ENCODE results near the gene NYAP2.

NYAP2 gene

GRCh38 chr2:225400546-225401400 lies 1.3 kb downstream of the NYAP2 start:
- TF ChIP-seq CTCF (IDR thresholded peaks at IDR 0.05; ENCODE audit: low read depth, low read length) = no peak
- peak overlapping the region; percentile 14 for H3K27ac ChIP-seq
- no peaks in the 10 kb centered on the region for H3K36me3 ChIP-seq
- peak overlapping the region; percentile 17 for H3K4me3 ChIP-seq (ENCODE audit: low read depth, low read length)
- no peaks in the 10 kb centered on the region for H3K27me3 ChIP-seq (ENCODE audit: insufficient read depth, low read depth, severe bottlenecking)
- H3K9me3 ChIP-seq (ENCODE audit: severe bottlenecking) = no peaks in the 10 kb centered on the region
- DNase-seq = no peak

GRCh38 chr2:225402210-225402776 lies 2.8 kb downstream of the NYAP2 start:
- no peak for DNase-seq
- Histone ChIP-seq H3K4me3 (ENCODE audit: low read depth, low read length) (no peak overlapping the region), H3K27ac (no peak overlapping the region), H3K36me3 (no peaks in the 10 kb centered on the region), H3K27me3 (ENCODE audit: insufficient read depth, low read depth, severe bottlenecking) (no peaks in the 10 kb centered on the region), H3K9me3 (ENCODE audit: severe bottlenecking) (no peaks in the 10 kb centered on the region)
- no peak for TF ChIP-seq CTCF (IDR thresholded peaks at IDR 0.05; ENCODE audit: low read depth, low read length)

- H3K4me3 ChIP-seq (ENCODE audit: low read depth, low read length) = no peak overlapping the region
These were observed 11.9 kb downstream of the NYAP2 start for GRCh38 chr2:225411452-225411851.

GRCh38 chr2:225413786-225414185 lies 14.3 kb downstream of the NYAP2 start:
- no peaks in the 10 kb centered on the region for H3K27me3 ChIP-seq (ENCODE audit: insufficient read depth, low read depth, severe bottlenecking)
- DNase-seq = no peak
- TF ChIP-seq CTCF (IDR thresholded peaks at IDR 0.05; ENCODE audit: low read depth, low read length) = no peak
- no peaks in the 10 kb centered on the region for H3K9me3 ChIP-seq (ENCODE audit: severe bottlenecking)
- H3K36me3 ChIP-seq = no peaks in the 10 kb centered on the region
- H3K4me3 ChIP-seq (ENCODE audit: low read depth, low read length) = no peak overlapping the region
- H3K27ac ChIP-seq = no peak overlapping the region

More at GRCh38 chr2:225411452-225411851, 11.9 kb downstream of the NYAP2 start:
- no peaks in the 10 kb centered on the region for H3K36me3 ChIP-seq
- no peak for DNase-seq
- no peaks in the 10 kb centered on the region for H3K27me3 ChIP-seq (ENCODE audit: insufficient read depth, low read depth, severe bottlenecking)
- no peak for TF ChIP-seq CTCF (IDR thresholded peaks at IDR 0.05; ENCODE audit: low read depth, low read length)
- H3K27ac ChIP-seq = no peak overlapping the region
- no peaks in the 10 kb centered on the region for H3K9me3 ChIP-seq (ENCODE audit: severe bottlenecking)

GRCh38 chr2:225414902-225415301 lies 15.4 kb downstream of the NYAP2 start:
- Histone ChIP-seq H3K36me3 (no peaks in the 10 kb centered on the region), H3K4me3 (ENCODE audit: low read depth, low read length) (no peak overlapping the region), H3K9me3 (ENCODE audit: severe bottlenecking) (no peaks in the 10 kb centered on the region), H3K27ac (no peak overlapping the region), H3K27me3 (ENCODE audit: insufficient read depth, low read depth, severe bottlenecking) (no peaks in the 10 kb centered on the region)
- no peak for TF ChIP-seq CTCF (IDR thresholded peaks at IDR 0.05; ENCODE audit: low read depth, low read length)
- DNase-seq = no peak
